GM12874 (cell line): ENCODE measurements around the gene STIL.

Source experiments
- TF ChIP-seq, protein P1 (sequence below): IDR thresholded peaks from 2 replicates; pipeline ENCODE4 v1.5.1; 2011; ENCODE audit warnings: low read depth, mild to moderate bottlenecking, control low read depth, low read length, moderate library complexity; ENCODE audit not compliant: insufficient read depth

Gene STIL

DNA sequence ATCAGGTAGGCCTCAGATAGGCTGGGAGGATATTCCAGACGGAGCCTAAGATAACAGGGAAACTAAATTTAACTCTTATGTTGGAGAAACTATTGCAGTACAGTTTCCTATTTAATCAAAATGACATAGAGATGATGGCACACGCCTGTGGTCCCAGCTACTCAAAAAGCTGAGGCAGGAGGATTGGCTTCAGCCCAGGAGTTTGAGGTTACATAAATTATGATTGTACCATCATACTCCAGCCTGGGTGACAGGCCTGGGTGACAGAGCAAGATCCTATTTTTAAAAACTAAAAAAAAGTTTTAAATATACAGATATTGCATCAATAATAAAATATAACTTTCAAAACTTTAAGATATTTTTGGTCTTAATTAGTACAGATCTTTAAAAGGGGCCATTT is 56.7 kb downstream of the STIL start:
- TF ChIP-seq, protein P1, sequence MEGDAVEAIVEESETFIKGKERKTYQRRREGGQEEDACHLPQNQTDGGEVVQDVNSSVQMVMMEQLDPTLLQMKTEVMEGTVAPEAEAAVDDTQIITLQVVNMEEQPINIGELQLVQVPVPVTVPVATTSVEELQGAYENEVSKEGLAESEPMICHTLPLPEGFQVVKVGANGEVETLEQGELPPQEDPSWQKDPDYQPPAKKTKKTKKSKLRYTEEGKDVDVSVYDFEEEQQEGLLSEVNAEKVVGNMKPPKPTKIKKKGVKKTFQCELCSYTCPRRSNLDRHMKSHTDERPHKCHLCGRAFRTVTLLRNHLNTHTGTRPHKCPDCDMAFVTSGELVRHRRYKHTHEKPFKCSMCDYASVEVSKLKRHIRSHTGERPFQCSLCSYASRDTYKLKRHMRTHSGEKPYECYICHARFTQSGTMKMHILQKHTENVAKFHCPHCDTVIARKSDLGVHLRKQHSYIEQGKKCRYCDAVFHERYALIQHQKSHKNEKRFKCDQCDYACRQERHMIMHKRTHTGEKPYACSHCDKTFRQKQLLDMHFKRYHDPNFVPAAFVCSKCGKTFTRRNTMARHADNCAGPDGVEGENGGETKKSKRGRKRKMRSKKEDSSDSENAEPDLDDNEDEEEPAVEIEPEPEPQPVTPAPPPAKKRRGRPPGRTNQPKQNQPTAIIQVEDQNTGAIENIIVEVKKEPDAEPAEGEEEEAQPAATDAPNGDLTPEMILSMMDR: no peak

DNA sequence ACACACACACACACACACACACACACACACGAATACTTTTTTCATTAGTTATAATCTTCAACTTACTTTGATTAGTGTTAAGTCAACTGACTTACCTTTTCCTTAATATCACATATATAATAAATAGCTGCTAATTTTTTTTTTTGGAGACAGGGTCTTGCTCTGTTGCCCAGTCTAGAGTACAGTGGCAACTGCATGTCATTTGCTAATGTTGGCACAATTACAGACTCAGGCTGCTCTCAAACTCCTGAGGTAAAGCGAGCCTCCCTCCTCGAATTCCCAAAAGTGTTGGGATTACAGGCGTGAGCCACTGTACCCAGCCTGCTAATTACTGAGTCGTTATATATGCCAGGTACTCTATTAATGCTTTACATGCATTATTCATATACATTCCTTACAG is 61.2 kb downstream of the STIL start:
- TF ChIP-seq, protein P1: no peak

DNA sequence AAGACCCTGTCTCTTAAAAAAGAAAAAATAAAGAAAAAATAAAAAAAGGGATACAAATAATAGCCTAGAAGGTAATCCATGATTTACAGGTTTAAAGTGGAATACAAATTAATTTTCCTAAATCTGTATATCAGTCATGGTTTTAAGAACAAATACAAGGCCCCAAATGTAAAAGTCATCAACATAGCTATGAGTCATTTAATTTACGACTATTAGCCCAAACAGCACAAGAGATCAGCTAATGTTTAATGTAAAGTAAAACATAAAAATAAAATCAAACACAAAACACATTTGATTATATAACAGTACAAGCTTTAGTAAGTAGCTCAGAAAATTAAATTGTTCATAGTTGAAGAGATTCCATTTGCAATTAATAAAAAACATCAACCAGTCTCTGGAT is 61.6 kb downstream of the STIL start:
- TF ChIP-seq, protein P1: no peak

DNA sequence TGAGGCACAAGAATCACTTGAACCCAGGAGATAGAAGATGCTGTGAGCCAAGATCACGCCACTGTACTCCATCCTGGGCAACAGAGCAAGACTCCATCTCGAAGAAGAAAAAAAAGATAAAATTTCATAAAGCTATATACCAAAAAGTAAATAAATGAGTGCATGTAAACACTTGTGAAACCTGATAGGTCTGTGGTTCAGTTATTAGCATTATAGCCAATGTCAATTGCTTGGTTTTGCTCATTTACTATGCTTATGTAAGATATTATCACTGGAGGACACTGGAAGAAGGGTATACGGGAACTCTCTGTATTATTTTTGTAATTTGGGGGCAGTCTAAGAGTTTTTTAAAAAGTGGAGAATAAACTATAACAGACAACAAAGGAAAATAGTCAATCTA is 64.2 kb downstream of the STIL start:
- TF ChIP-seq, protein P1: no peak

DNA sequence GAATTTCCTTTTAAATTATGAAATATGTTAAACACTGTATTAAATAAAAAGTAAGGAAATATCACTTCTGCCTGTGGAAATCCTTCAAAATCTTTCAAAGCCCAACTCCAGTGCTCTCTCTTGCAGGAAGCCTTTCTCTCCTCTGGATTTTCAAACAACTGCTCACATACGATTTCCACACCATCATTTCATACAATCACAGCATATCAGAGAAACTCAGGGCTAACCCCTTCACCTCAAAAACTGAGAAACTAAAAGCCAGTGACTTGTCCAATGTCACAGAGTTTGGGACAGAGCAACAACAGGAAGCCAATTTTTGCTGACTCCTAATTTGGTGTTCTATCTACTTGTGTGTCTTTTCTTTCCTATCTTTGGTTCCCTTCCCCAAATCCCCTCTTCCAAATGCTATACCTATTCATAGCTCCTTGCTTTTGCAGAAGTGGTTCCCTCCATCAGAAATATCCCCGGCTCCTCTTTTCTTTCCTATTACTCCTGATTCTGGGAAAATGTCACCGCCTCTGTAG is 69.5 kb downstream of the STIL start:
- TF ChIP-seq, protein P1: no peak

DNA sequence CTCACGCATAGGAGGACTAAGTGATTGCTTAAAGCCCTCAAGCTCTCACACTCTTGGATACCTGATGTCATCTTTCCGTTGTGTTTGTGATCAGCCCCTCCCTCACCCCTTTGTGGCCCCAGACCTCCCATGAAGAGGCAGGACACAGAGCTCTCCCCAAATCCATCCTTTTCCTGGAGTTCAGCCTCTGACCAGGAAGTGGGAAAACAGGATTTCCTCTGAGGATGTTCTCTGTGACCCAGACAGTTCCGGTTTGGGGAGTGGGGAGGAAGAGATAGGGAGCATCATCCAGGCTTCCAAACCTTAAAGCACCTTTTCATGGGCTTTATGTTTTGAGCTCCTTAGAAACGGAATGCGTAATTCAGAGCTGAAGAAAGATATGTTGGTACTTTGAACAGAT is 70.0 kb downstream of the STIL start:
- TF ChIP-seq, protein P1: no peak

DNA sequence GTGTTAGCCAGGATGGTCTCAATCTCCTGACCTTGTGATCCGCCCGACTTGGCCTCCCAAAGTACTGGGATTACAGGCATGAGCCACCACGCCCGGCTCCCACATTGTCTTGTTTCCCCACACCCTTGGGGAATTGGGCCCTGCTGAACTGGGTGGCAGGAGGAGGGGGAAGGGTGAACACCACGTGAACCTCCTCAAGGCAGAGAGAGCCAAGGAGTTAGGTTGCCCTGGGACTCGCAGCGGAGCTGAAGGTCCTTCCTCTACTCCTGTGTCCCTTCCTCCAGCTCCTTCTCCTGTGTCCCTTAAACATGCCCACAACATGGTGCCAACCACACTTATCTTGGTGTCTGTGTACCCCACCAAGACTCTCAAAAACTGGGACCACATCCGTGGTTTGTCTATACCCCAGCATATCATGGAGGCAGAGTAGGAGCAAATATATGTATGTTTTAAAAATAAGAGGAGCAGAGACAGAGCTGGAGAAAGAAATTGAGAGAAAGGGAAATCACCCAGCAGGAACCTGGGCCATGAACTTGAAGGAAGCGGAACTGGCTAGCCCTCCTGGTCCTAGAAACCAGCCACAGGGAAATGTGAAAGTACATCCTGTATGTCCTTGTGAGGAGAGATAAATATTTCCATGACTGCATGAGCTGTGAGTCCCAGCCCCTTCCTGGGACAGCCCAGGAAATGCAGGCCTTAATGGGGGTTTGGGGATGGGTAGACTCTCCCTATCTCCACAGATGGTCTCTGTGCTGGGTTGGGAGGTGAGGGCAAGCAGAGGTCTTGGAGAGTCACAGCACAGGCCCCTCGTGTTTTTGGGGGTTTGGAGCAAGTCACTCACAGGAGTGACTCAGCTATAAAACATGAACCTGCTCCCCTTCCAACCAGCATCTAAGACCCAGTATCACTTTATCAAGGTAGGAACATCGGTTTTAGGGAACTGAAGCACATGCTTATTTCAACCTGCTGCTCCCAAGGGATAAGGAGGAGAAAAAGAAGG is 72.5 kb downstream of the STIL start:
- TF ChIP-seq, protein P1: no peak
